Osteoblast (primary cell): ENCODE measurements around the gene LEO1. TPM values are rescaled to one million over a fixed set of nuclear protein-coding genes. Genes with fewer than 3 reads are reported as not detected.

Source experiments
- DNase-seq: peaks from one replicate; pipeline ENCODE4 v3.0.0; 2011; ENCODE audit warnings: low spot score, mixed read lengths; ENCODE audit not compliant: insufficient read length; ENCODE audit errors: missing footprints
- H2AFZ ChIP-seq: 2 replicates; pipeline ENCODE4 v1.6.0; 2011; ENCODE audit warnings: mild to moderate bottlenecking, low read length
- H3K27ac ChIP-seq: 2 replicates; pipeline ENCODE4 v1.5.1; 2011; ENCODE audit warnings: mild to moderate bottlenecking, low read depth, low read length, moderate library complexity
- H3K27me3 ChIP-seq: 2 replicates; pipeline ENCODE4 v1.6.0; 2012; ENCODE audit warnings: mild to moderate bottlenecking, control low read depth, inconsistent platforms, low read length, moderate library complexity; ENCODE audit not compliant: insufficient read depth
- H3K36me3 ChIP-seq: 2 replicates; pipeline ENCODE4 v1.5.1; 2011; ENCODE audit warnings: mild to moderate bottlenecking, low read length, control low read depth, moderate library complexity; ENCODE audit not compliant: insufficient read depth
- H3K4me1 ChIP-seq: 2 replicates; pipeline ENCODE4 v1.5.1; 2011; ENCODE audit warnings: mild to moderate bottlenecking, low read length, control low read depth, moderate library complexity; ENCODE audit not compliant: insufficient read depth
- H3K4me2 ChIP-seq: 2 replicates; pipeline ENCODE4 v1.6.0; 2011; ENCODE audit warnings: mild to moderate bottlenecking, low read length; ENCODE audit not compliant: insufficient read depth
- H3K4me3 ChIP-seq: fragments of 200-600 bp; sonication (generic); 3 replicates; pipeline ENCODE4 v1.5.1; 2012; ENCODE audit warnings: mild to moderate bottlenecking, low read length, inconsistent platforms; ENCODE audit not compliant: insufficient read depth
- H3K79me2 ChIP-seq: 2 replicates; pipeline ENCODE4 v1.6.0; 2012; ENCODE audit warnings: mild to moderate bottlenecking, low read length, control low read depth, inconsistent platforms; ENCODE audit not compliant: insufficient read depth
- H3K9me3 ChIP-seq: 2 replicates; pipeline ENCODE4 v1.5.1; 2011; ENCODE audit warnings: low read depth, low read length, control low read depth
- H4K20me1 ChIP-seq: 2 replicates; pipeline ENCODE4 v1.6.0; 2012; ENCODE audit warnings: mild to moderate bottlenecking, low read length, control low read depth; ENCODE audit not compliant: insufficient read depth
- total RNA-seq: library from RNA; depleted of rRNA; stranded (reverse); fragments of >200 nt; gene quantifications from 2 replicates; pipeline ENCODE4 v1.2.3, GENCODE V29; 2012
- TF ChIP-seq, protein P1 (sequence below): IDR thresholded peaks from 2 replicates; pipeline ENCODE4 v1.5.1; 2011; ENCODE audit warnings: mild to moderate bottlenecking, low read depth, low read length, moderate library complexity; ENCODE audit errors: extremely low read depth

LEO1 gene
- total RNA-seq, 1 donor = 16.3 TPM

DNA sequence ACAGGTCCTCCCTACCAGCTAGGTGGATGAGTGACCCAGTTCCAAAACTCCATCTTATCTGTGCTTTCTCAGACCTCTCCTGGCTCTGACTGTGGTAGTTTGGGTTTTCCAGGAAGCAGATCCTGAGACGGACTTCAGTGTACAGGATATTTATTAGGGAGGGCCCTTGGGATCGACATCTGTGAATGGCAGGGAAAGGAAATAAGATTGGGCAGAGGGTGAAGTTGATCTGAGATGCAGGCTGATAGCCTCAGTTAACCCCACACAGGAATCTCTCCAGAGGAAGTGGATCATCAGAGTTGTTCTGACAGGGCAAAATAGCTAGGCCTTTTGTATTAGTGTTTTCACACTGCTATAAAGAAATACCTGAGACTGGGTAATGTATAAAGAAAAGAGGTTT lies 30.8 kb upstream of the LEO1 start:
- no peak overlapping the region for H3K4me2 ChIP-seq
- no peak for DNase-seq
- no peak overlapping the region for H3K27ac ChIP-seq
- no peaks in the 10 kb centered on the region for H3K79me2 ChIP-seq
- H3K4me1 ChIP-seq = peaks cover 8% of the 10 kb centered on the region
- H3K9me3 ChIP-seq = no peaks in the 10 kb centered on the region
- H2AFZ ChIP-seq = no peak overlapping the region
- H3K36me3 ChIP-seq = no peaks in the 10 kb centered on the region
- TF ChIP-seq, protein P1, sequence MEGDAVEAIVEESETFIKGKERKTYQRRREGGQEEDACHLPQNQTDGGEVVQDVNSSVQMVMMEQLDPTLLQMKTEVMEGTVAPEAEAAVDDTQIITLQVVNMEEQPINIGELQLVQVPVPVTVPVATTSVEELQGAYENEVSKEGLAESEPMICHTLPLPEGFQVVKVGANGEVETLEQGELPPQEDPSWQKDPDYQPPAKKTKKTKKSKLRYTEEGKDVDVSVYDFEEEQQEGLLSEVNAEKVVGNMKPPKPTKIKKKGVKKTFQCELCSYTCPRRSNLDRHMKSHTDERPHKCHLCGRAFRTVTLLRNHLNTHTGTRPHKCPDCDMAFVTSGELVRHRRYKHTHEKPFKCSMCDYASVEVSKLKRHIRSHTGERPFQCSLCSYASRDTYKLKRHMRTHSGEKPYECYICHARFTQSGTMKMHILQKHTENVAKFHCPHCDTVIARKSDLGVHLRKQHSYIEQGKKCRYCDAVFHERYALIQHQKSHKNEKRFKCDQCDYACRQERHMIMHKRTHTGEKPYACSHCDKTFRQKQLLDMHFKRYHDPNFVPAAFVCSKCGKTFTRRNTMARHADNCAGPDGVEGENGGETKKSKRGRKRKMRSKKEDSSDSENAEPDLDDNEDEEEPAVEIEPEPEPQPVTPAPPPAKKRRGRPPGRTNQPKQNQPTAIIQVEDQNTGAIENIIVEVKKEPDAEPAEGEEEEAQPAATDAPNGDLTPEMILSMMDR = no peak
- H4K20me1 ChIP-seq = no peaks in the 10 kb centered on the region
- peaks cover 5% of the 10 kb centered on the region for H3K27me3 ChIP-seq
- H3K4me3 ChIP-seq = no peak overlapping the region

DNA sequence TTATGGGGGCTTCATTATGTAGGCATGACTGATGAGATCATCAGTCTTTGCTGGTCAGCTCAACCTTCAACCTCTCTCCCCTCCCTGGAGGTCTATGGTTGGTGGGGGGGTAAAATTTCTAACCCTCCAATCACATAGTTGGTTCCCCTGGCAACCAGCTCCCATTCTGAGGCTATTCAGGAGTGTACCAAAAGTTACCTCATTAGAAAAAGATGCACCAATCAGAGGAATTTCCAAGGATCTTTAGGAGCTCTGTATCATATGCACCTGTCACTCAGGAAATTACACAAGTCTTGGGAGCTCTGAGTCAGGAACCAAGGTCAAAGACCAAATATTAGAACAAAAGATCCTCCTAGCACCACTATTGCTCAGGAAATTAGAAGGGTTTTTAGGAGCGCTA lies 21.4 kb upstream of the LEO1 start:
- Histone ChIP-seq H4K20me1 (no peaks in the 10 kb centered on the region), H3K27ac (no peak overlapping the region), H3K4me1 (no peaks in the 10 kb centered on the region), H3K27me3 (no peaks in the 10 kb centered on the region), H2AFZ (no peak overlapping the region), H3K4me2 (no peak overlapping the region), H3K79me2 (no peaks in the 10 kb centered on the region), H3K36me3 (no peaks in the 10 kb centered on the region), H3K9me3 (no peaks in the 10 kb centered on the region), H3K4me3 (no peak overlapping the region)
- no peak for DNase-seq
- TF ChIP-seq, protein P1 = no peak

DNA sequence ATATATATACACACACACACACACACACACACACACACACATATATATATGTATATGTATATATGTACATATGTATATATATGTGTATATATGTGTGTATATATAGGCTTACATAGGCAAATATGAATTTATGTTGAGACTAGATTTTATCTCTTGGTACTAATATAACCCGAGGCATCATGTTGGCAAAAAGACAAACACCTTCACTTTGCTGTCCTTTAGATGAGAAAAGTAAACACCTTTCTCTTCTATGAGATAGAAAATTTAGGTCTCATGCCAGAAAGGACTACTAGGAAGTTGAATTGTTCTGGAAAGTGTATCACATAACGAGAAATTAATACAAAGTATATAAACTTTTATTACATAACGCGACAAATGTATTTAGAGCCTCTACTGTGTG lies 19.6 kb upstream of the LEO1 start:
- Histone ChIP-seq H3K27ac (no peak overlapping the region), H3K4me2 (no peak overlapping the region), H3K36me3 (no peaks in the 10 kb centered on the region), H2AFZ (no peak overlapping the region), H4K20me1 (no peaks in the 10 kb centered on the region), H3K9me3 (no peaks in the 10 kb centered on the region), H3K79me2 (no peaks in the 10 kb centered on the region), H3K27me3 (no peaks in the 10 kb centered on the region), H3K4me1 (no peaks in the 10 kb centered on the region), H3K4me3 (no peak overlapping the region)
- TF ChIP-seq, protein P1 = no peak
- DNase-seq = peak; percentile 78

DNA sequence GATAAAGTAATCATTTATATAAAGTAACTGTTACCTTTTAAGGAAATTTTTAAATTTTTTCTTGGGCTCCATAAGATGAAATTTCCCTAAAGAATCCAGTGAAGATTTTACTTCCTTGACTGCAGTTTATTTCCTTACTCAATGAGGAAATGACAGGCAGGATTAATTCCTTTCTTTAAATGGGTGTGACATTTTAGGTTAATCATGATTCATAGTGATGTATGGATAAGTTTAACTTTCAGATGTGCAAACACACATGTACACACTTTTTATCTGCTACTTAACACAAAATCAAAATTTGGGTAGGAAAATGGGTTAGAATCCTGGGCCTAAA lies 11.2 kb upstream of the LEO1 start:
- TF ChIP-seq, protein P1 = no peak
- H3K4me2 ChIP-seq = no peak overlapping the region
- H3K27me3 ChIP-seq = no peaks in the 10 kb centered on the region
- DNase-seq = no peak
- H4K20me1 ChIP-seq = no peaks in the 10 kb centered on the region
- no peaks in the 10 kb centered on the region for H3K36me3 ChIP-seq
- H3K4me1 ChIP-seq = peaks cover 7% of the 10 kb centered on the region
- peak overlapping the region; percentile 84 for H3K27ac ChIP-seq
- H3K79me2 ChIP-seq = no peaks in the 10 kb centered on the region
- no peak overlapping the region for H3K4me3 ChIP-seq
- no peaks in the 10 kb centered on the region for H3K9me3 ChIP-seq
- H2AFZ ChIP-seq = no peak overlapping the region
